8988T (cell line): Measurements from ENCODE around the gene CPNE8.

Experiments used
- DNase-seq: peaks from one replicate; pipeline ENCODE4 v3.0.0; 2011

Gene CPNE8

DNA sequence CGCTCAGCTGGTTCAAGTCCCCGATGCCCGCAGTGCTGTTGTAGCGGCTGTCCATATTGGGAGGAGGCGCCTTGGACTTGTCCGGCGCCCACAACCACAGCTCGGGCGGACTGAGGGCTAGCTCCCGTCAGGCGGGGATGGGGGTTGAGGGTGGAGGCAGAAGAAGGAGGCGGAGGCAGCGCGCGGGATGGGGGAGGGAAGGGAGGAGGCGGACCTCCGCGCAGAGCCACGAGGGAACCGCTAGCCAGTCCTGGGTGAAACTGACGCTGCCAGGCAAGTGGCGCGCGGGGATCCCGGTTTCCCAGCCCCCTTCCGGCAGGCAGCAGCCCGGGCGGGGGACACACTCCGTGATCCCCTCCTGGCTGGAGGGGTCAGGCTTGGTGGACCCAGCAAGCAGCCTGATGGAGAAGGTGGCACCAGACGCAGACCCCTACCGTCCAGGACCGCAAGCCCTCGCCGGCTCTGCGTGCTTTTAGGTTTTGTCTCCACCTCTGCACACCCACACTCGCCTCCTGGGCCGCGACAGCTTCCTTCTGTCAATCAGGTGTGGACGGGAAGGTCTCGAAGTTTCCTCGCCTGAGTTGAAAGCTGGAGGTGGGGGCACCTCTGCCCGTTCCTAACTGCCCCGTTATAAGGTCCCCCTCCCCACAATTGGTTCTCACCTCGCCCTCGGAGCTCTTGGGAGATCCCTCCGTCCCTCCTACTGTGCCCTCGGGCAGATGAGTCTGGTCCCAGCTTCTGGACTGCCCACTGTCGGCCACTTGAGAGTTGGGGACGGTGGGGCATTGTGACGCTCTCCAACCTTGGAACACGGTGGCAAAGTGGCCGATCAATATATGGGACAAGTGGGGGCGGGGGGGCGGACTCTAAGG is at the start of gene CPNE8:
CPNE8 (minus strand) TSS at position 112 of the 872 bp plus-strand sequence; CDS start at position 55, 57 bp downstream.
- peak; percentile 49 for DNase-seq

GRCh38 chr12:38954238-38954873 is 49.0 kb upstream of the CPNE8 start:
- DNase-seq, result no peak

DNA sequence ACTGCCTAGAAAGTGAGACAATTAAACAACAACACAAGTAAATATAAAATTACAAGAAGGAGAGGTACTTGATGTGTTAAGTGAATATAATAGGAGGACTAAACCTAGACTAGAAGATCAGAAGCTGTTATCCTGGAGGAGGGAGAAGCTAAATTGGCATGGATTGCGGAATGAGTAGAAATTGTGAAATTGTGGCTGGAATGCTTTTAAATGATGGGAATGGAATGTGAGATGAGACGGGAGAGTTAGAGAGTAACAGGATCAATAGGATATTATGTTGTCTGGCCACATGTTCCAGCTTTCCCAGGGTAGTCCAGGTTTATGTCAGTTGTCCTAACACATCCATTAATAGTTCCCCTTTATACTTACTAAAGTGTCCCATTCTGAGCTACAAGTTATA is 44.0 kb upstream of the CPNE8 start:
- no peak for DNase-seq

DNA sequence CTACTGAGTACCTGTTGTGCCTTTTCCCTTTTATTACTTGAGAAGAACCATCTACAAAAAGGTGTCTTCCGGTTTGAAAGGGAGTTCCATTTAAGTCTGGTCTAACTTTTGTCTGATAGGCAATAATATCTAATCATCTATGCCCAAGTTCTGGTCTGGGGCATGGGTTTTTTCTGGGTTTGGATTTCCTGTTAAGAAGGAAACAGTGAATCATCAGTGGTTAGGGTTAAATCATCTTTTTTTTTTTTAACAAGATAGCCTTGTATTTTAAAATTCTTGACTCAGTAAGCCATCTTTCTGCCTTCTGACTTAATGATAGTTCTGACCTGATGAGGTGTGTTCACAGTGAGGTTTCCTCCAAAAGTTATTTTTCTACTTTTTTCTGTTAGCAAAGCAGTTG is 29.3 kb upstream of the CPNE8 start:
- no peak for DNase-seq

GRCh38 chr12:38934078-38934584 is 28.7 kb upstream of the CPNE8 start:
- no peak for DNase-seq

DNA sequence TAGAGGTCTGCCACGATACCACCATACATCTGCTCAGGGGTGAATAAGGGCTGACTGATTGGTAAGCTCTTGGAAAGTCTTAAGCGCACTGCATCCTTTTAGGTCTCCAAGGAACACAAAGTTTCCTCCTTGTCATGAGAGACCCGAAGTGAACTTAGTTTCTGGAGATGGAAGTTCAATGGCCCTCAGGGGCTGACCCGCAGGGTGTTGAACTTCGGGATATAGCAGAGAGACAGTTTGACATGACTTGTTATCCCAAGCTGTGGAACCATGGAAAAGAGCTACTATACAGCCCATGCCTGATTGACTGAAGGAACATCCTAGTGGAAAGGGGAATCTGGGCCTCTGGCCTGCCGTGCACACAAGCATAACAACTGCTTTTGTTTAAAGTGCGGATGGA is 26.9 kb upstream of the CPNE8 start:
- DNase-seq, result no peak

DNA sequence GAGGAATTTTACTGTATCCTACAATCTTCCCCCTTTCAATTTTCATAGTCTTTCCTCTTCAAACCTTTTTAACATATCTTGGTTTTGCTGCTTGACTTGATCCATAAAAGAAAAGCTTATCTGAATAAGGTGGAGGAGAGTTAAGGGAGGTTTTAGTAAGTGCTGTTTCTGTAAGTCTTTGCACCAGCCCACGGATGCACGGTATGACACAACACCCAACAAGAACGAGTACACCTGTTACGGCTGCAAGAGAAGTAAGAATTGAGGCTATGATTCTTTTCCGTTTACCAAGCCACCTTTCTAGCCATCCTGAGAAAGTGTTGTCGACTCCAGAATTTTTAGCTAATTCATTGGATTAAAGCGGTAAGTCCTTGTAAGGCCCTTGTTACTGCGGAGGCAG is 26.1 kb upstream of the CPNE8 start:
- no peak for DNase-seq

DNA sequence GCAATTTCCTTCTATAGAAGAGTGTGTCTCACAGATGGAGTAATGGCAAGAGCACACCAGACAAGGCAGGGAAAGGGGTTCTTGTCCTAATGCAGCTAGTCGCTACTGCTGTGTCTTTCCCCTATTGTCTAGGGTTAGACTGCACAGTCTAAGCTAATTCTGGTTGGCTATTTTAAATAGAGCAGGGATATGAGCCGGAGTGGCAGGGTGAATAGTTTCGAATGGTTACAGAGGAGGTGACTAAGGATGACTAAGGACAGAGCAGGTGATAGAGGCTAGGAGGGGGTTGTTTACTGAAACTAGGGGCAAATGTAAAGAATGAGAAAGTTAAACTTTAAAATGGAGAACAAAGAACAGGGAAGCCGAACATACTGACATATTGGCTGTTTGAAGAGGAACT is 25.6 kb upstream of the CPNE8 start:
- DNase-seq, result no peak

- DNase-seq, result no peak
Observed at GRCh38 chr12:38926501-38926900, 21.1 kb upstream of the CPNE8 start.

- no peak for DNase-seq
Observed at GRCh38 chr12:38921025-38921677, 15.8 kb upstream of the CPNE8 start.

GRCh38 chr12:38919191-38919590 is 13.8 kb upstream of the CPNE8 start:
- DNase-seq, result no peak

GRCh38 chr12:38915429-38916182 is 10.2 kb upstream of the CPNE8 start:
- DNase-seq, result no peak

GRCh38 chr12:38912116-38912515 is 6.7 kb upstream of the CPNE8 start:
- no peak for DNase-seq

- no peak for DNase-seq
Observed at GRCh38 chr12:38911611-38912010, 6.2 kb upstream of the CPNE8 start.

- no peak for DNase-seq
Observed at GRCh38 chr12:38907201-38907923, 2.0 kb upstream of the CPNE8 start.

GRCh38 chr12:38906482-38907200 is 1.2 kb upstream of the CPNE8 start:
- peak; percentile 56 for DNase-seq

- DNase-seq, result peak; percentile 45
Observed at GRCh38 chr12:38904537-38905479, 583 bp downstream of the CPNE8 start.

GRCh38 chr12:38903596-38903995 is 1.8 kb downstream of the CPNE8 start:
- no peak for DNase-seq

DNA sequence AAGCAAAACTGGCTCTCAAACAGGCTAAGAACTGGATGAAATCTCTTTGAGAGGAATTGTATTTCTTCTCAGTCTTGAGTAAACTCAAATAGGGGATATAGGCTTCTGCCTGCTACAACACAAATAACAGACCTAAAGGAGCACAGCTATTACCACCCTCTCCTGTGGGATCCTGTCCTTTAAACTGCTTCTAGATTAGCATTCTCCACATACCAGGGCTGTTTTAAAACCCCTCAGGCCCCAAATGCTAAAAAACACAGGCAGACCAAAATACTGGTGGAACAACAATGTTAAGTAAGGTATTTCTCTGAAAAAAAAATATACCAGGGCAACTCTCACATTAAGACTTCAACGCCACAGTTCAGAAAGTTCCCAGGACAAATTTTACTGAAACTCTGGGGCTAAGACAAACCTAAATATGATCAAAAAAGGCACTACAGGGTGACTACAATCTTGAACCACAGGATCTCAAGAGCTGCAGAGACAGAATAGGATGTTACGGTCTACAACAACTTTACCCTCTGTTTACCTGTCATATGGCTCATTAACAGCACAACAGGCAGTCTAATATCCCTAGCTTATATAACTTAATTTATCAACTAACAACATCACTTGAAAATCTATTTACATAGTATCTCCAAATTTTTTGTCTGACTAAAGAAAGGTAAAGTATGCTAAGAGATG is 7.2 kb downstream of the CPNE8 start:
- DNase-seq, result no peak

- DNase-seq, result no peak
Observed at GRCh38 chr12:38895446-38895845, 9.9 kb downstream of the CPNE8 start.
